Activated CD8-positive, alpha-beta memory T cell treated with anti-CD3 and anti-CD28 coated beads, Interleukin-2, amount 50 U/mL, for 24 hours (primary cell): Measurements from ENCODE around the gene SIM2.

Experiments
- DNase-seq: peaks from one replicate; pipeline ENCODE4 v3.0.0-alpha.2; 2020; ENCODE audit errors: extremely low read depth

SIM2 gene

DNA sequence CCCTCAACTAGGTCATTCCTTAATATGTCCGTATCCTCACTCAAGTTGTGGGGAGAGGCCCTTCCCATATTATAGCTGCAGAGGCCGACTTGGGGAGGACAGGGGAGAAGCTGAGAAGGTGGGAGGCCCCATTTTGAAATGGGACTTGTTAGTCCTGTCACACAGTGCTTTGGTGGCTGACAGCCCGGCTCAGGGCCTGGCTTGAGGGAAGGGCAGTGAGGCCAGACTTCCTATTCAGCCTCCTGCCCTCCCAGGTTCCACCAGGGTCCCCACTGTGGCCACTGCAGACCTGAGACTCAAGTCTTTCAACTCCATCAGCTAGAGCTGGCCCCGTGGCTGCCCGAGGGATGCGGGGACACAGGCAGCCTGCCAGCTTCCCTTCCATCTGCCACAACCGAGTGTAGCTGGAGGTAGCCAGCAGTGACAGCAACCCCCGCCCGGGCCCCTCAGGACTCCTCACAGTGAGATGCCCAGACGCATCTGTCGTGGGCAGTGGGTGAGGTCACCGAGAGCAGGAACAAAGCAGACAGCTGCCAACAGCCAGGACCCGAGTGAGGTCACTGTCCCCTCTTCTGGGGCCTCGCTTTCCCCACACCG lies 36.9 kb downstream of the SIM2 start:
- no peak for DNase-seq

- no peak for DNase-seq
Observed at GRCh38 chr21:36738489-36739126, 39.7 kb downstream of the SIM2 start.

DNA sequence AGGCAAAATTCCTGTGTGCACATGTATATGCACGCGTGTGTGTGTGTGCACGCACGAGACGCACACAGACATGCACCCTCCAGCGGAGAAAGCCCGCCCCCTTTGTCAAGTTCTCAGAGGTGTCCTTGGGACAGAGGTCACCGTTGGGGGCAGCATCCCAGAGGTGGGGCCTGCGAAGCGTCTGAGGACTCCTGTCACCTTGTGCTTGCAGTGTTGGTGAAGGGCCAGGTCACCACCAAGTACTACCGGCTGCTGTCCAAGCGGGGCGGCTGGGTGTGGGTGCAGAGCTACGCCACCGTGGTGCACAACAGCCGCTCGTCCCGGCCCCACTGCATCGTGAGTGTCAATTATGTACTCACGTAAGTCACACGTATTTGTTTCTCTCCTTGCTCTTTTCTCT lies 42.6 kb downstream of the SIM2 start:
- no peak for DNase-seq

GRCh38 chr21:36743008-36743407 lies 44.1 kb downstream of the SIM2 start:
- no peak for DNase-seq

DNA sequence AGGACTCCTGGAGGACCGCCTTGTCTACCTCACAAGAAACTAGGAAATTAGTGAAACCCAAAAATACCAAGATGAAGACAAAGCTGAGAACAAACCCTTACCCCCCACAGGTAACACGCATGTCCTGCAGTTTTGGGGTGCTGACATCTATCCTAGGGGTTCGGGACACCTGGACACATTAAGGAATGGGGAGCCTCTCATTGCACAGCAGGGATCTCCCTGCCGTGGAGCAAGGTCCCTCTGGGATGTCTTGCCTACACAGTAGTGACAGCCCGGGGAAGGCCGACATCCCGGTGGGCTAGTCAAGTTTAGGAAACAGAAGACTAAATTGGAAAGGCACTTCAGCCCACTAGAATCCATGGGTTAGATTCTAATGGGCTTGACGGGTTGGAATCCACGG lies 44.5 kb downstream of the SIM2 start:
- DNase-seq, result no peak

- DNase-seq, result no peak
Observed at GRCh38 chr21:36744190-36744559, 45.3 kb downstream of the SIM2 start.

- no peak for DNase-seq
Observed at GRCh38 chr21:36744560-36745231, 45.8 kb downstream of the SIM2 start.

DNA sequence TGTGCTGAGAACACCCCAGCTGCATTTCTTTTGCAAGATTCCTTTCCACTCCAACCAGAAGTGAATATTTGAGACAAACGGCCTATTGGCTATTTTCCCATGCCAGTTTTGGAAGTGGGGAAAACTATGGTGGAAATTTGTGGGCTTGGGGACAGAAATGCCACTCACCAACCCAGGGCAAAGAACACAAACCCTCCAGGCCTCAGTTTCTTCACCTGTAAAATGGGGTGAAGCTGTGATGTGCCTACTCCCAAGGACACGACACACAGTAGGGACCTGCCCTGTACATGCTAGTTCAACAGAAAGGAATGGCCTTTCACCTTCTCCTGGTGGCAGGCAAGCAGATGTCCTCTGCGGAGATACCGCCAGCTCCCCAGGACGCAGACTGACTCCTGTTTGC lies 46.5 kb downstream of the SIM2 start:
- no peak for DNase-seq

DNA sequence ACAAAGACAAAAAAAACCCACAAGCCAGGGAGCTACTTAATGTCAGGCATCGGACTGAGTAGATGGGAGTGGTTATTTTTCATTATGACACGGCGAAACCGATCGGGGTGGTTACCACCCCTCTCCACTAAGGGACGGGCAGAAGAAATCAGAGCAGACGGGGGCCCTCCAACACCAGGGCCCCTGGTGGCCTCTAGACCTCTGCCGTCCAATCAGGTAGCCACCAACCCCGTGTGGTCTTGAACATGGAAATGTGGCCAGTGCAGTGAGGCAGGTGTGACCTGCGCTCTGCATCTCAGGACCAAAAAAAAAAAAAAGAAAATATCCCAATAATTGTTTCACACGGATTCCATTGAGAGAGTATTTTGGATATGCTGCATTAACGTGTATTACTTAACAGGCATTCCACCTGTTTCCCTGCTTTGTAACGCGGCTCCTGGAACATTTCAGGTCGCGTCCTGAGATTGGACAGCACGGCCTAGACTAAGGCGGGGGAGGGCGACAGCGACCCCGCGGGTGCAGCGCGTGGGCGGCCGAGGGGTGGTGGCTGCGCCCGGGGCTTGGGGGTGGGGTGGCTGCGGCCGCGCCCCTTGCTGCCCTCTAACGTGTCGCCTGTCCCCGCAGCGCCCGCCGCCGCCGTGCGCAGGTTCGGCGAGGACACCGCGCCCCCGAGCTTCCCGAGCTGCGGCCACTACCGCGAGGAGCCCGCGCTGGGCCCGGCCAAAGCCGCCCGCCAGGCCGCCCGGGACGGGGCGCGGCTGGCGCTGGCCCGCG lies 48.3 kb downstream of the SIM2 start:
- no peak for DNase-seq

- DNase-seq, result no peak
Observed at GRCh38 chr21:36747815-36748383, 49.0 kb downstream of the SIM2 start.

GRCh38 chr21:36749935-36750575 lies 51.1 kb downstream of the SIM2 start:
- no peak for DNase-seq

- DNase-seq, result no peak
Observed at GRCh38 chr21:36750576-36750959, 51.7 kb downstream of the SIM2 start.

- DNase-seq, result no peak
Observed at GRCh38 chr21:36751383-36751782, 52.5 kb downstream of the SIM2 start.

DNA sequence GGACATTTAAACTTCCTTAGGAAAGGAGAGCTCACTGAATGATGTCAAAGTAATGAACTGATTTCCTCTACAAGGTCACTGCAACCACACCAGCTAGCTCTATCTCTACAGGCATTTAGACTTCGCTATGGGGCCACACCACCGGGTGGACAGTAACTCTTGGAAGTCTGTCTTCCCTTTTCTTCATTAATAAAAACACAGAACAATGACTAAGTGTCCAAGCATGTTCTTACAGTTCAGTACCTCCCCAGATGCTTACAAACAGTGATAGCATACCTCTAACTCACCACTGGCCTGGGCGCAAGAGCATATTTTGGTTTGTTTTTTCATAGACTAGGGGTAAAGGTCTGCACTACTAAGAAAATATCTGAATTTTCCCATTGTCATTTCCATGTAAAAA lies 54.6 kb downstream of the SIM2 start:
- DNase-seq, result no peak

DNA sequence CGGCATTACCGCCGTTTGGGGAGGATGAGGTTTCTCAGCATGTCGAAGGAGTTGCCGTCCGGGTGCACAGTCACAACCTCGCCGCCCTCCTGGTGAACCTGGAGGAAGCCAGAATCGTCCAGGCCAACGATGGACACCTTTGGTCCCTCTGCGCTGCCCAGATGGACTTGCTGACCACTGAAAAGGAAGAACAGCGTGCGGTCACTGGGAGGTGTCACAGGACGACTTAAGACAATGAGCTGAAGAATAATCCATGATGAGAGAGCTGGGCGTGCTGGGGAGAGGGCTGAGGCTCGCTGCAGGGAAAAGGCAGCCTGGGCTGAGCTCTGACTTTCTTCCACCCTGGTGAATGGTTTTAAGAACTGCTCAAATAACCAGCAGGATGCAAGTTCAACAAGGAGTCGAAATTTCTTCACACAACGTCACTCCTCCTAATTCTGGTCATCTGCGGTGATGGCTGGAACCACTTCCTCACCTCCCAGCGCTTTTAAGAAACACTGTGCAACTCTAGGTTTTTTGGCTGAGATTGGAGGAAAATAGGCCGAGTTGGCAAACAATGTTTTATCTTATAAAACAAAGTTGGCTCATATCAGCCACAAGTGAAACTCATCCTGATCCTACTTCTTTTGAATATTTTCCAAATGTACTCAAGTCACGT lies 55.5 kb downstream of the SIM2 start:
- DNase-seq, result no peak

- no peak for DNase-seq
Observed at GRCh38 chr21:36756527-36756926, 57.6 kb downstream of the SIM2 start.

- DNase-seq, result no peak
Observed at GRCh38 chr21:36757196-36757595, 58.3 kb downstream of the SIM2 start.

DNA sequence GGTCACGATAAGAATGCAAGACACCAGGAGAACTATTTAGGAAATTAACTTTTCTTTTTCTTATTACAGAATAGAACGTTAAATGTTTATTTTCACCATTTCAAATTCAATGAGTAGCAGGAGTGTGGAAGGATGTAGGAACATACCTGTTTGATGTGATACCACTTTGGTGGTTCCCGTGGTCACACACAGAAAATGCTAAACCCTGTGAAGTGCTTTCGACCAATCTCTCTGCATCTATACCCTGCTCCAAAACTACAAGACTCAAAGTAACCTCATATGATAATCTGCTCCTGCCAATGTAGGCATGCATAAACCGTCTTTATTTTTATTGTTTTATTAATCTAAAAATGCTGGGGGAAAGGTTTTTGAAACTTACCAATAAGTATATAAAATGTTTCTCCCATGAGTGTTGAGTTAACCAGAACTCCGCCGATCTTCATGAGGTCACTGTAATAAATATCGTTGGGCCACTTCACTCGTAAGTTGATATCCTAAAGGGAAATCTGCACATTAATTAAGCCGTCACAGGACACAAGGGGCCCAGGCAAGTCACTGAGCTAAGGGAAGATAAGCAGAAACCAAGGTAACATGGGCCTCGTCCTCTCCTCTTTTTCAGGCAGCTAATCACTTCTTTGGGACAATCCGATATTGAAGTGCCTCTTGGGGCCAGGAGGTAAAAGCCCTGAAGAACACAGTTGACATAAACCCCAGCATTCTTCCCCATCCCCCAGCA lies 60.6 kb downstream of the SIM2 start:
- DNase-seq, result no peak

GRCh38 chr21:36761685-36762084 lies 62.8 kb downstream of the SIM2 start:
- no peak for DNase-seq

DNA sequence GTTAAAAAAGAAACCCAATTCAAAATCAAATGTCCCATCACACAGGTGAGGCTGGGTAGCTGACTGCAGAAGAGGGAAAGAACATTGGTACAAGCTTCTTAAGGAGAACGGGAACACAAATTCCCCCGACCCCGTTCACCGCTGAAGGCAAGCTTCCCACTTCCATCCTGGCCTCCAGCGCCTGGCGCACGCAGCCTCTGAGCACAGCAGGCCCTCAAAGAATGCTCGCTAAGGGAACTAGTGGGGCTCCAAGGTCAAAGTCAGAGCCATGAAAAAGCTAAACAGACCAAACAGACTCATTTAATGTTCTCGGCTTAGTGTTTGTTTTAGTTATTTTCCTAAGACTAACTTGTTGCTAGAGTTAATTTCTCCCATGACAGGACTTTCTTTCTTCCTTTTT lies 63.7 kb downstream of the SIM2 start:
- no peak for DNase-seq

- DNase-seq, result no peak
Observed at GRCh38 chr21:36763305-36763704, 64.4 kb downstream of the SIM2 start.
